HL-60 (cell line): ENCODE results near the gene BBS9.

Source experiments
- POLR2AphosphoS5 ChIP-seq: IDR thresholded peaks from 2 replicates; pipeline ENCODE4 v1.6.1; 2012; ENCODE audit warnings: low read depth
- REST ChIP-seq: IDR thresholded peaks from 2 replicates; pipeline ENCODE4 v1.6.1; 2012; ENCODE audit warnings: low read depth; ENCODE audit not compliant: insufficient replicate concordance
- SPI1 ChIP-seq: IDR thresholded peaks from 2 replicates; pipeline ENCODE4 v1.6.1; 2012; ENCODE audit warnings: low read depth, mild to moderate bottlenecking, borderline replicate concordance
- TF ChIP-seq, protein P1 (sequence below): IDR thresholded peaks from one replicate; pipeline ENCODE4 v1.5.1; 2011; ENCODE audit warnings: low read length, control low read depth, inconsistent platforms; ENCODE audit not compliant: insufficient read depth

- TF ChIP-seq, protein P1, sequence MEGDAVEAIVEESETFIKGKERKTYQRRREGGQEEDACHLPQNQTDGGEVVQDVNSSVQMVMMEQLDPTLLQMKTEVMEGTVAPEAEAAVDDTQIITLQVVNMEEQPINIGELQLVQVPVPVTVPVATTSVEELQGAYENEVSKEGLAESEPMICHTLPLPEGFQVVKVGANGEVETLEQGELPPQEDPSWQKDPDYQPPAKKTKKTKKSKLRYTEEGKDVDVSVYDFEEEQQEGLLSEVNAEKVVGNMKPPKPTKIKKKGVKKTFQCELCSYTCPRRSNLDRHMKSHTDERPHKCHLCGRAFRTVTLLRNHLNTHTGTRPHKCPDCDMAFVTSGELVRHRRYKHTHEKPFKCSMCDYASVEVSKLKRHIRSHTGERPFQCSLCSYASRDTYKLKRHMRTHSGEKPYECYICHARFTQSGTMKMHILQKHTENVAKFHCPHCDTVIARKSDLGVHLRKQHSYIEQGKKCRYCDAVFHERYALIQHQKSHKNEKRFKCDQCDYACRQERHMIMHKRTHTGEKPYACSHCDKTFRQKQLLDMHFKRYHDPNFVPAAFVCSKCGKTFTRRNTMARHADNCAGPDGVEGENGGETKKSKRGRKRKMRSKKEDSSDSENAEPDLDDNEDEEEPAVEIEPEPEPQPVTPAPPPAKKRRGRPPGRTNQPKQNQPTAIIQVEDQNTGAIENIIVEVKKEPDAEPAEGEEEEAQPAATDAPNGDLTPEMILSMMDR = no peak
- no peak for TF ChIP-seq POLR2AphosphoS5
- TF ChIP-seq SPI1 = no peak
- no peak for TF ChIP-seq REST
Observed at GRCh38 chr7:33183504-33183903, 54.1 kb downstream of the BBS9 start.
